H9 (cell line): ENCODE measurements around the gene PRSS57. TPM values are rescaled to one million over a fixed set of nuclear protein-coding genes. Genes with fewer than 3 reads are reported as not detected.

Experiments
- DNase-seq: peaks from one replicate; pipeline ENCODE4 v3.0.0-alpha.2; 2017
- H2AFZ ChIP-seq: one replicate; pipeline ENCODE4 v1.6.1; 2013; ENCODE audit warnings: mild to moderate bottlenecking, low read length, control low read depth, moderate library complexity
- H2AK5ac ChIP-seq: 2 replicates; pipeline ENCODE4 v1.6.1; 2013; ENCODE audit warnings: low read length, control low read depth, mixed read lengths; ENCODE audit not compliant: insufficient read length
- H2BK120ac ChIP-seq: one replicate; pipeline ENCODE4 v1.6.1; 2013; ENCODE audit warnings: low read depth, mild to moderate bottlenecking, low read length, control low read depth, inconsistent platforms; ENCODE audit not compliant: poor library complexity, severe bottlenecking
- H2BK12ac ChIP-seq: 2 replicates; pipeline ENCODE4 v1.6.1; 2013; ENCODE audit warnings: low read length, control low read depth, mixed read lengths, low read depth; ENCODE audit not compliant: insufficient read length
- H2BK15ac ChIP-seq: 2 replicates; pipeline ENCODE4 v1.6.1; 2013; ENCODE audit warnings: low read depth, low read length, control low read depth
- H2BK20ac ChIP-seq: one replicate; pipeline ENCODE4 v1.6.1; 2013; ENCODE audit warnings: low read depth, mild to moderate bottlenecking, low read length, control low read depth, inconsistent platforms; ENCODE audit not compliant: poor library complexity, severe bottlenecking
- H2BK5ac ChIP-seq: 2 replicates; pipeline ENCODE4 v1.6.1; 2013; ENCODE audit warnings: low read length, control low read depth, mixed read lengths; ENCODE audit not compliant: insufficient read length
- H3K14ac ChIP-seq: 2 replicates; pipeline ENCODE4 v1.6.1; 2013; ENCODE audit warnings: low read length, control low read depth; ENCODE audit not compliant: insufficient read depth
- H3K18ac ChIP-seq: 2 replicates; pipeline ENCODE4 v1.6.1; 2013; ENCODE audit warnings: low read depth, mild to moderate bottlenecking, mixed read lengths, low read length, control low read depth; ENCODE audit not compliant: insufficient read length
- H3K23ac ChIP-seq: 2 replicates; pipeline ENCODE4 v1.6.1; 2013; ENCODE audit warnings: low read length, control low read depth, mixed read lengths, low read depth; ENCODE audit not compliant: insufficient read length
- H3K23me2 ChIP-seq: 2 replicates; pipeline ENCODE4 v1.6.1; 2013; ENCODE audit warnings: low read depth, mild to moderate bottlenecking, mixed read lengths, low read length, control low read depth; ENCODE audit not compliant: insufficient read length, poor library complexity, severe bottlenecking
- H3K27ac ChIP-seq: 2 replicates; pipeline ENCODE4 v1.5.1; 2013; ENCODE audit warnings: low read length, control low read depth, mixed read lengths, low read depth; ENCODE audit not compliant: insufficient read length
- H3K27me3 ChIP-seq: 2 replicates; pipeline ENCODE4 v1.6.1; 2013; ENCODE audit warnings: low read length, control low read depth, inconsistent platforms; ENCODE audit not compliant: insufficient read depth
- H3K4ac ChIP-seq: 2 replicates; pipeline ENCODE4 v1.6.1; 2013; ENCODE audit warnings: low read depth, mild to moderate bottlenecking, control low read depth, inconsistent platforms, low read length, moderate library complexity
- H3K4me1 ChIP-seq: 2 replicates; pipeline ENCODE4 v1.6.1; 2013; ENCODE audit warnings: low read length, control low read depth, inconsistent platforms; ENCODE audit not compliant: insufficient read depth
- H3K4me2 ChIP-seq: 2 replicates; pipeline ENCODE4 v1.6.1; 2013; ENCODE audit warnings: low read length, control low read depth, mixed read lengths; ENCODE audit not compliant: insufficient read length, insufficient read depth
- H3K56ac ChIP-seq: 2 replicates; pipeline ENCODE4 v1.6.1; 2013; ENCODE audit warnings: low read depth, mild to moderate bottlenecking, mixed read lengths, low read length, control low read depth; ENCODE audit not compliant: insufficient read length
- H3K79me1 ChIP-seq: 2 replicates; pipeline ENCODE4 v1.6.1; 2013; ENCODE audit warnings: low read depth, mild to moderate bottlenecking, moderate library complexity, low read length, control low read depth, inconsistent platforms; ENCODE audit not compliant: insufficient read depth, poor library complexity, severe bottlenecking
- H3K79me2 ChIP-seq: 2 replicates; pipeline ENCODE4 v1.6.1; 2013; ENCODE audit warnings: low read length, control low read depth, inconsistent platforms; ENCODE audit not compliant: insufficient read depth
- H3K9ac ChIP-seq: 2 replicates; pipeline ENCODE4 v1.6.1; 2013; ENCODE audit warnings: low read length, control low read depth, mixed read lengths; ENCODE audit not compliant: insufficient read length; ENCODE audit errors: extremely low read depth
- H3K9me3 ChIP-seq: one replicate; pipeline ENCODE4 v1.6.1; 2013; ENCODE audit warnings: low read depth, low read length, inconsistent platforms; ENCODE audit not compliant: control insufficient read depth
- H3T11ph ChIP-seq: one replicate; pipeline ENCODE4 v1.6.1; 2013; ENCODE audit warnings: mild to moderate bottlenecking, low read length, control low read depth, inconsistent platforms
- H4K20me1 ChIP-seq: one replicate; pipeline ENCODE4 v1.6.1; 2013; ENCODE audit not compliant: control insufficient read depth, insufficient read length, insufficient read depth
- H4K5ac ChIP-seq: 2 replicates; pipeline ENCODE4 v1.6.1; 2013; ENCODE audit warnings: low read depth, mild to moderate bottlenecking, mixed read lengths, low read length, control low read depth; ENCODE audit not compliant: insufficient read length
- H4K8ac ChIP-seq: replicated peaks from 2 replicates; pipeline ENCODE4 v1.6.1; 2013; ENCODE audit warnings: low read length, control low read depth, mixed read lengths, low read depth; ENCODE audit not compliant: insufficient read length
- H4K91ac ChIP-seq: 2 replicates; pipeline ENCODE4 v1.6.1; 2013; ENCODE audit warnings: low read depth, mild to moderate bottlenecking, moderate library complexity, mixed read lengths, low read length, control low read depth; ENCODE audit not compliant: insufficient read length
- H3K27ac Mint-ChIP-seq, 3 experiments: 2 replicates in 2 of 3; 3 replicates in 1 of 3; pipeline ENCODE4 v1.8.0; 2020 to 2021; ENCODE audit warnings: mixed read lengths in 3 of 3, mild to moderate bottlenecking in 1 of 3, moderate library complexity in 1 of 3
- H3K27me3 Mint-ChIP-seq: 2 replicates; pipeline ENCODE4 v1.8.0; 2021; ENCODE audit warnings: low read depth, mild to moderate bottlenecking, moderate library complexity, mixed read lengths
- H3K36me3 Mint-ChIP-seq, 3 experiments: 2 replicates in 2 of 3; 3 replicates in 1 of 3; pipeline ENCODE4 v1.8.0; 2020 to 2021; ENCODE audit warnings: low read depth in 3 of 3, mixed read lengths in 3 of 3; ENCODE audit not compliant: insufficient read depth in 1 of 3
- H3K4me1 Mint-ChIP-seq, 2 experiments: 2 replicates each; pipeline ENCODE4 v1.8.0; 2020; ENCODE audit warnings: mixed read lengths in 2 of 2
- H3K4me3 Mint-ChIP-seq, 2 experiments: 2 replicates in 1 of 2; 3 replicates in 1 of 2; pipeline ENCODE4 v1.8.0; 2020 to 2021; ENCODE audit warnings: mild to moderate bottlenecking in 2 of 2, mixed read lengths in 2 of 2, moderate library complexity in 1 of 2
- H3K9me3 Mint-ChIP-seq, 2 experiments: 2 replicates in 1 of 2; 3 replicates in 1 of 2; pipeline ENCODE4 v1.8.0; 2020; ENCODE audit warnings: mild to moderate bottlenecking in 2 of 2, mixed read lengths in 2 of 2, moderate library complexity in 1 of 2
- WGBS: extraction: QIAGEN DNeasy Blood & Tissue Kit; methylation state at CpG from one replicate; pipeline ENCODE4 v1.1.7; 2013; ENCODE audit warnings: missing lambda C conversion rate, low lambda C conversion rate, mixed read lengths; ENCODE audit not compliant: insufficient read length; ENCODE audit errors: extremely low coverage; 5-methylcytosine and 5-hydroxymethylcytosine counted together
- total RNA-seq: library from RNA; stranded (reverse); gene quantifications from 2 replicates; pipeline ENCODE4 v1.2.1, GENCODE V29; 2021
- TF ChIP-seq, protein P1 (sequence below): fragments of 200-600 bp; sonication (generic); conservative IDR thresholded peaks from 3 replicates; pipeline ENCODE4 v1.8.0; 2021; ENCODE audit warnings: antibody characterized with exemption, mild to moderate bottlenecking

Gene PRSS57
- total RNA-seq, 1 experiment from 2014 or later, result not detected

DNA sequence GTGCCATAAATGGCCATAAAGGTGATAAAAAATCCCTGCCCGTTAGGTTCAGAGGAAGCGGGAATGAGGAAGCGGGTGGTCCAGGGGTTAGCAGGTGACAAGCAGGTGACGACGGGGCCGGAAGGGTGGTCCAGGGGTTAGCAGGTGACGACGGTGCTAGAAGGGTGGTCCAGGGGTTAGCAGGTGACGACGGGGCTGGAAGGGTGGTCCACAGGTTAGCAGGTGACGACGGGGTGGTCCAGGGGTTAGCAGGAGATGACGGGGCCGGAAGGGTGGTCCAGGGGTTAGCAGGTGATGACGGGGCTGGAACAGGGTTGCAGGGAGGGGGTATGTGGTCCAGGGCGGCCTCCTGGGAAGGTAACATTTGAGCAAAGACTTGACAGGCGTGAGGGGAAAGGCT is 6.3 kb downstream of the PRSS57 start:
- no peak overlapping the region for H3K9ac ChIP-seq
- no peak overlapping the region for H2AFZ ChIP-seq
- no peaks in the 10 kb centered on the region for H3K4me1 ChIP-seq
- DNase-seq, result no peak
- H3K14ac ChIP-seq, result no peak overlapping the region
- H3K23ac ChIP-seq, result no peak overlapping the region
- H2BK12ac ChIP-seq, result no peak overlapping the region
- H3K23me2 ChIP-seq, result no peaks in the 10 kb centered on the region
- Mint-ChIP-seq H3K9me3 (peaks cover 3 to 5% of the 10 kb centered on the region in 2 experiments; a peak in 2 of 5 replicates), H3K27me3 (peaks cover 10% of the 10 kb centered on the region), H3K4me3 (no peak overlapping the region), H3K27ac (no peak overlapping the region; a peak in 1 of 7 replicates), H3K4me1 (peaks cover 3% of the 10 kb centered on the region in 2 experiments; a peak in 1 of 4 replicates), H3K36me3 (no peaks in the 10 kb centered on the region)
- TF ChIP-seq, protein P1, sequence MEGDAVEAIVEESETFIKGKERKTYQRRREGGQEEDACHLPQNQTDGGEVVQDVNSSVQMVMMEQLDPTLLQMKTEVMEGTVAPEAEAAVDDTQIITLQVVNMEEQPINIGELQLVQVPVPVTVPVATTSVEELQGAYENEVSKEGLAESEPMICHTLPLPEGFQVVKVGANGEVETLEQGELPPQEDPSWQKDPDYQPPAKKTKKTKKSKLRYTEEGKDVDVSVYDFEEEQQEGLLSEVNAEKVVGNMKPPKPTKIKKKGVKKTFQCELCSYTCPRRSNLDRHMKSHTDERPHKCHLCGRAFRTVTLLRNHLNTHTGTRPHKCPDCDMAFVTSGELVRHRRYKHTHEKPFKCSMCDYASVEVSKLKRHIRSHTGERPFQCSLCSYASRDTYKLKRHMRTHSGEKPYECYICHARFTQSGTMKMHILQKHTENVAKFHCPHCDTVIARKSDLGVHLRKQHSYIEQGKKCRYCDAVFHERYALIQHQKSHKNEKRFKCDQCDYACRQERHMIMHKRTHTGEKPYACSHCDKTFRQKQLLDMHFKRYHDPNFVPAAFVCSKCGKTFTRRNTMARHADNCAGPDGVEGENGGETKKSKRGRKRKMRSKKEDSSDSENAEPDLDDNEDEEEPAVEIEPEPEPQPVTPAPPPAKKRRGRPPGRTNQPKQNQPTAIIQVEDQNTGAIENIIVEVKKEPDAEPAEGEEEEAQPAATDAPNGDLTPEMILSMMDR, result no peak
- no peak overlapping the region for H3K4me2 ChIP-seq
- H2BK15ac ChIP-seq, result no peak overlapping the region
- H4K5ac ChIP-seq, result no peak overlapping the region
- no peaks in the 10 kb centered on the region for H3K9me3 ChIP-seq
- no peaks in the 10 kb centered on the region for H4K20me1 ChIP-seq
- H2BK20ac ChIP-seq, result no peak overlapping the region
- H2AK5ac ChIP-seq, result no peak overlapping the region
- no peak overlapping the region for H2BK5ac ChIP-seq
- no peaks in the 10 kb centered on the region for H3K79me2 ChIP-seq
- H3K56ac ChIP-seq, result no peak overlapping the region
- WGBS, result no CpG with 5 or more reads among the region's 17 CpGs
- H3K27me3 ChIP-seq, result no peaks in the 10 kb centered on the region
- H3K18ac ChIP-seq, result no peak overlapping the region
- H2BK120ac ChIP-seq, result no peak overlapping the region
- H4K8ac ChIP-seq, result no peak overlapping the region
- H4K91ac ChIP-seq, result no peak overlapping the region
- H3K79me1 ChIP-seq, result no peaks in the 10 kb centered on the region
- H3K4ac ChIP-seq, result no peak overlapping the region
- no peak overlapping the region for H3T11ph ChIP-seq
- H3K27ac ChIP-seq, result no peak overlapping the region
